HG03097 (cell line): Measurements from ENCODE around the gene PCBP3.
"Not testable (repeated sequence)": the region's sequence is repeated elsewhere in the genome, so short reads cannot be mapped to it uniquely, and the experiment has no call there.

ENCODE experiments used
- ATAC-seq: cut with Tn5 transposase; IDR thresholded peaks from one replicate; pipeline ENCODE4 v1.9.1; 2021; ENCODE audit not compliant: unreplicated experiment, low FRiP score

Gene PCBP3

DNA sequence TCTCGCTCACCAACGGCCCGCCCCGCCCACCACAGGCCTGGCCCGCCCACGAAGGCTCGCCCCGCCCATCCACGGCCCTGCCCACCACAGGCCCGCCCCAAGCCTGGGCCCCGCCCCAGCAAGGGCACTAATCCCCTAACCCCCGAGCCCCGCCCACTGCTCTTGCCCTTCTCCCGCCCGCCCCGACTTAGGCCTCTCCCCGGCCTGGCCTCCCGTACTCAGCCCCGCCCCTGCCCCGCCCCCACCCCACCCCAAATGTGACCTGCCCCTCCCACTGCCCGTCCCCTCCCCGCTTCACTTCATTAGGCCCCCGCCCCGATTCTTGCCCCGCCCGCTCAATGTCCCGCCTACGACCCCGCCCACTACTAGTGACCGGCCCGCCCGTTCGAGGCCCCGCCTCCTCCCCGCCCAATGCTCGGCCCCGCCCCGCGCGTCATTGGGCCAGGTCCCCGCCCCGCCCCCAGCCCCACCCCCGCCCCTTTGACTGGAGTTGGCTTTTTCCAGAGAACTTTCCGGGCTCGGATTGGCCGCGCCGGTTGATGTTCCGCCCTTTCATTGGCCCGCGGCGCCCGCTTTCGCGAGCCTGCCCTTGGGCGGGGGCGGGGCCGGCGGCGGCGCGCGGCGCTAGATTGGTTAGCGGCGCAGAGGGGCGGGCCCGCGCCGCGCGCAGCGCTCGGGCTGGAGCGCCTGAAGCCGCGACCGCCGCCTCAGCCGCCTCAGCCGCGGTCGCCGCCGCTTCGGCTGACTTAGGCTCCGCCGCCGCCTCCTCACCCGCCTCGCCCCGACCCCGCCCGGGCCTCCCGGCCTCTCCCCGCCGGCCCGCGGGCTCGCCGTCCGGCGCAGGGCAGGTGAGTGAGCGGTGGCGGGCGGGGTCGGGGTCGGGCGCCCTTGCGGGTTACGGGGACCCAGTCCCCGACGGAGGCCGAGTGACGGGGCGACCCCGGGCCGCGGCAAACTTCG, at the start of gene PCBP3:
TSS of gene PCBP3 (plus strand) at position 705 of the 960 bp plus-strand sequence. CDS start 206,361 bp downstream, outside the sequence.
- peak; percentile 60 for ATAC-seq

DNA sequence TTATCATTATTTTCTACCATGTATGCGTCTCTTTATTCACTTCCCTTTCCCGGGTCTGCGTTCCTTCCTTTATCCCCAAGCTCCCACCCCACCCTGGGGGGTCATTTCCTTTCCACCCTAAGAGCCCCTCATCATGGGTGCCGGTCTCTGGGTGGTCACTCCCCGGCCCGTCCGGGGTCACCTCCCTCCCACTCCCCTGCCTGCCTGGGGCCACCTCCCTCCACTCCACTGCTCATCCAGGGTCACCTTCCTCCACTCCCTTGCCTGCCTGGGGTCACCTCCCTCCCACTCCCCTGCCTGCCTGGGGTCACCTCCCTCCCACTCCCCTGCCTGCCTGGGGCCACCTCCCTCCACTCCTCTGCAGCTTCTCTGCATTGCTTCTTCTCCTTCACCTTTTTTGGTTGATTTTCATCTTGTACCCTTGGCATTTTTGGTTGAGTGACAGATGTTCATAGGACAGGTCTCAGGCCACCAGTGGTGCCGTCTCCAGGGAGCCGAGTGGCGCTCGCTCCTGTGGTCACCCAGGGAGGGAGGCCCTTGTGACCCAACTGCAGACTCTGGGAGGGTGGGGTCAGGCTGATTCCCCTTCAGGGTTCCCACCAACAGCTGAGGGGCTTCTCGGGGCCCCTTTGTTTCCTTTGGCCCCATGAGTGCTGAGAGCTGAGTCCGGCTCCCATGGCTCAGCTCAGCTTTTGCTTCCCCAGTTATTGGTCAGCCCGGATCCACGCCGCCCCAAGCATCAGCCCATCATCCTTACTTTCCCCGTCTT, 48.6 kb upstream of the PCBP3 start:
- ATAC-seq, result no peak

DNA sequence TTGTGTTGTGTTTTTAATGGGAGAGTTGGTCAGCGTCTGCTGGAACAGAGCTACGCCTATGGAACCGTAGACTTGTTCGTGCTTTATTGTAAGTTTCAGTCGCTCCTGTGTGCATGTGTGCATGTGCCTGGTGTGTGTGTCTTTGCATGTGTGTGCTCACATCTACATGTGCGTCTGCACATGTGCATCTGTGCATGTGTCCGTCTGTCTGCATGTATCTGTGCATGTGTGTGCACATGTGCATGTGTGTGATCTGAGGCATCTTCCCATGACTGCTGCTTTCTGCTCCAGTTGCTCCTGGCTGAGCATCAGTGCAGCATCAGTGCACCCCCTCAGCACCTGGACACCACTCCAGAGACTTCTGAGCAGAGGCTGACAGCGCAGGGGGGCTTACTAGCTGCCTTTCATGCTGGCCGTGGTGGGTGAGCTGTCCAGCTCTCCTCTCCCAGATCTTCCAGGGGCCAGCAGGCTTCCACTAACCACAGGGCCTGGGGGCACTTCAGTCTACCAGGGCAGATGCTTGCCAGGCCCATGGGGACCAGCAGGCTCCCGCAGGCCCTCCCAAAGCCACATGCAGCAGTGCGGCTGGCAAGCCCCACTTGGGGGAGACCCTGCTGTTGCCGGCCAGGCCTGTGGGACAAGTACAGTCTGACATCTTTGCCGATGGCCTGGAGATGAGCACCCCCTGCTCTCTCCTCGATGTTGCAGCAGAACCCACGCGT, 47.8 kb upstream of the PCBP3 start:
- ATAC-seq, result no peak

DNA sequence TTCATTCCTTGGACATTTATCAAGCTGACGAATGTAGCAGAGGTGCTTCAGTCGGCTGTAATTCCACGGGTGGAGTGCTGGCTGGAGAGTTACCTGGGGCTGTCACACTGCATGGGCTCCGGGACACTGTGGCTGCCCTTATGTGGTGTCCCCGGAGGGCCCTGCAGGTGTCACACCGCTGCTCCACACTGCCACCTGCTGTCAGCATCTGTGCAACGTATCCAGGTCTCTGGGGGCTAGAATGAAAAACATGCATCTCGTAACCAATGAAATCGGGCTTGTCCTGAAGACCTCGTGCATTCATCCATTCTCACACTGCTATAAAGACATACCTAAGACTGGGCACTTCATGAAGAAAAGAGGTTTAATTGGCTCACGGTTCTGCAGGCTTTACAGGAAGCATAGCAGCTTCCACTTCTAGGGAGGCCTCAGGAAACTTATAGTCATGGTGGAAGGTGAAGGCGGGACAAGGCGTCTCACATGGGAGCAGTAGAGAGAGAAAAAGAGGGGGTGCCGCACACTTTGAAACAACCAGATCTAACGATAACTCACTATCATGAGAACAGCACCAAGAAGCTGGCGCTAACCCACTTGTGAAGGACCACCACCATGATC, 46.7 kb upstream of the PCBP3 start:
- no peak for ATAC-seq

DNA sequence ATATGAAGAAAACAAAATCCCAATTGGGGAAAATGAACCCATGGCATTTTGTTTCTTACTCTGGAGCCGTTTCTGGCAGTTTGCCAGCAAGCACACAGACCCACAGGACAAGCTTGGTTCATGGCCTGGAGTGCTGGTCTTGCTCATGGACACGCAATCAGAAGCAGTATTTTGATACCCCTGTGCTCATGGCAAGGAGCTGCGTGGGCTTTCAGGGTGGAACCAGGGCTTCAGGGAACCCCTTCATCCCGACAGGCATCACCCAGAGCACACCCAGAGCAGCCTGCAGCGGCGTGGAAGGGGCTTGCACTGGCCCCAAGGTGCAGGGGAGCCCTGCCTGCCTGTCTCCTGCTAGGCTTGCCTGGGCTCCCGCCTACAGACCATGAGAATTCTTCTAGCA, 45.4 kb upstream of the PCBP3 start:
- ATAC-seq, result no peak

DNA sequence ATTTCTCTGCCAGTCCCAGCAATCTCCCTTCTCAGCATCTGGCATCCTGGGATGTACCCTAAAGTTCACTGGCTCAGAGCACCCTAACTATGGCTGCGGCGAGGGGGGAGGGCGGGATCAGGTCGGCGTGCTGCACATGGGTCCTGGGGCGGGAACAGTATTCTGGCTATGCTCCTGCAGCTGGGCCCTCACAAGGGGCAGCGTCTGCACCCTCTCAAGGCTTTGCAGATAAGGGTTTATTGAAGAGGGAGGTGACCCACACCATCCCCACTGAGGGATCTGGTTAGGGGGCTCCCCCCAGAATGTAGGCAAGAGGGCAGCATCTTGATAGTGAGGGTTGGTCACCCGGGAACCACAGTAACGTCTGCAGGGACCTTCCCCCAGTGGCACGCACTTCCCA, 44.9 kb upstream of the PCBP3 start:
- ATAC-seq, result no peak

DNA sequence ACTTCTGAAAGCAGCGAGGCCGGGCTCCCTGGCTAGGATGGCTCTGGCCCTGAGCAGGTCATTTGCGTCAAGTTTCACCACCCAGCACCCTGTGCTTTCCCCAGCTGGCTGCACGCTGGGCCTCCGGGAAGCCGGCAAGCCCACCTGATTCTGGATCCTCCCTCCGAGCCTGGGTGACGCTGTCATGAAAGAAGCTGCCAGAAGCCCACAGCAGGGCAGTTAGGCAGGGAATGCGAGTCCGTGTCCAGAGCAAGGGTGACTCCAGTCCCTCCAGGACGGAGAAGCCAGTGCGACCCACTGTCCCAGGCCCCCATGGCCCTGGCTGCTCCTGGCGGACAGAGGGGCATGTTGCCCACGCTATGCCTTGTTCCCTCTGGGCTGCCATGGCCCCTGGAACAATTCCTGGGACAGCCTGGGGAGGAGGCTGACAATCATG, 44.4 kb upstream of the PCBP3 start:
- no peak for ATAC-seq

DNA sequence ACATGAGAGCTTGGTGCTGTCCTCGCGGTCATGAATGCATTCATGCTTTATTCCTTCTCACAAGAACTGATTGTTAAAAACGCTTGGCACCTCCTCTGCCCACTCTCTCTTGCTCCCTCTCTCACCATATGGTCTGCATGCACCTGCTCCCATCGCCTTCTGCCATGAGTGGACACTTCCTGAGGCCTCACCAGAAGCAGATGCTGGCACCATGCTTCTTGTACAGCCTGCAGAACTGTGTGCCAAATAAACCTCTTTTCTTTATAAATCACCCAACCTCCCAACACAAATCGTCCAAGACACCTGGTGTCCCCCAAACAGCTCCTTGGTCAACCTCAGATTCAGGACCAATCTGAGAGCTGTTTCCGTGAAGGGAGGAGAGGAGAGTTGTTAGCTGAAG, 43.3 kb upstream of the PCBP3 start:
- no peak for ATAC-seq

DNA sequence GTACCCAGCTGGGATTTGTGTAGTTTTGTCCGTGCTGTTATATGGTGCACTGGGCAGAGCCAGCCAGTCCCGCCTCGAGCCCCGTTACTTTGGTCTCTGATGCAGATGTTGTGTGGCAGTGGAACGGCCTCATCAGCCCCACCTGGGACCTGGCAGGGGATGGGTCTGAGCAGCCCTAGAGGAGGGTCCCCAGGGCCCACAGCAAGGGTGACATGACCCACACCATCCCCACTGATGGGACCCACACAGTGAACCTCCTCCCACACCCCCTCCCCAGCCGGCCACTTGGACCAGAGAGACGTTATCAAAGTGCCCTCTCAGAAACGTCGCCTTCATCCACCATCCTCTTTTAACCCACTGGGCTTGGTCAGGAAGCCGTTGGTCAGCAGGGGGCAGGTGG, 42.0 kb upstream of the PCBP3 start:
- no peak for ATAC-seq

DNA sequence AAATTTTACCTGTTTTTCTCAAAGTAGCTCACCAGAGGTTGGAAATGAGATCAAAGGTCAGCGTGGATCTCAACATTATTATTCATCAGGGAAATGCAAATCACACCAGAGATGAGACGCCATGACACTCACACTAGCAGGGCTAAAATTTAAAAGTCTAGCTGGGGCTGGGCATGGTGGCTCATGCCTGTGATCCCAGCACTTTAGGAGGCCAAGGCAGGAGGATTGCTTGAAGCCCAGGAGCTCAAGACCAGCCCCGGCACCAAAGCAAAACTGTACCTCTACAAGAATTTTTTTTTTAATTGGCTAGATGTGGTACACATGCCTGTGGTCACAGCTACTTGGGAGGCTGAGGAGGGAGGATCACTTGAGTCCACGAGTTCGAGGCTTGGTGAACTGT, 41.4 kb upstream of the PCBP3 start:
- ATAC-seq, result no peak

DNA sequence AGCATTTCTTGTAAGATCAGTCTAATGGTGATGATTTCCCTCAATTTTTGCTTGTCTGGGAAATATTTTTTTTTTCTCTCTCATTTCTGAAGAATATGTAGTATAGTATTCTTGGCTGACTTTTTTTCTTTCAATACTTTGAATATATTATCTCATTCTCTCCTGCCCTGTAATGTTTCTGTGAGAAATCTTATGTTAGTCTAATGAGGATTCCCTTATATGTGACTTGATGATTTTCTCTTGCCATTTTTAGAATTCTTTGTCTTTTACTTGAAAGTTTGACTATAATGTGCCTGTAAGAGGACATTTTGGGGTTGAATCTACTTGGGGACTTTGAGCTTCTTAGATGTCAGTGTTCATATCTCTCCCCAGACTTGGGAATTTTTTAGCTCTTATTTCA, 40.0 kb upstream of the PCBP3 start:
- ATAC-seq, result no peak

DNA sequence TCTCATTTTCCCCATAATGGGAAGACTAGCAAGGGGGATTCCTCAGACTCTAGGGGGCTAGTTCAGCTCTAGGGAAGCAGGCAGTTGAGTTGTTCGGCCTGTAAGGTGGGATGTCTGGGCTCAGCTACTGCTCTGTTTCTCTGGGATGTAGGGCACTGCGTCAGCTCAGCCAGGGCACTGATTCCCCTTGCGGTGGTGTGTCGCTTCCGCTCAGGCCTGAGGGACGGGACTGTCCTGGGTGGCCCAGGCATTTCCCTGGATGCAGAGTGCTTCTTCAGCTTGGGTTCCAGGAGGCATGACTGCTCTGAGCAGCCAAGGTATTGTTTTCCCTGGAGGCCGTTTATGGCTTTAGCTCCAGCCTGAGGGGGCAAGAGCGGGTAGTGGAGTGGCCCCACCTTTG, 38.8 kb upstream of the PCBP3 start:
- ATAC-seq, result not testable (repeated sequence)

DNA sequence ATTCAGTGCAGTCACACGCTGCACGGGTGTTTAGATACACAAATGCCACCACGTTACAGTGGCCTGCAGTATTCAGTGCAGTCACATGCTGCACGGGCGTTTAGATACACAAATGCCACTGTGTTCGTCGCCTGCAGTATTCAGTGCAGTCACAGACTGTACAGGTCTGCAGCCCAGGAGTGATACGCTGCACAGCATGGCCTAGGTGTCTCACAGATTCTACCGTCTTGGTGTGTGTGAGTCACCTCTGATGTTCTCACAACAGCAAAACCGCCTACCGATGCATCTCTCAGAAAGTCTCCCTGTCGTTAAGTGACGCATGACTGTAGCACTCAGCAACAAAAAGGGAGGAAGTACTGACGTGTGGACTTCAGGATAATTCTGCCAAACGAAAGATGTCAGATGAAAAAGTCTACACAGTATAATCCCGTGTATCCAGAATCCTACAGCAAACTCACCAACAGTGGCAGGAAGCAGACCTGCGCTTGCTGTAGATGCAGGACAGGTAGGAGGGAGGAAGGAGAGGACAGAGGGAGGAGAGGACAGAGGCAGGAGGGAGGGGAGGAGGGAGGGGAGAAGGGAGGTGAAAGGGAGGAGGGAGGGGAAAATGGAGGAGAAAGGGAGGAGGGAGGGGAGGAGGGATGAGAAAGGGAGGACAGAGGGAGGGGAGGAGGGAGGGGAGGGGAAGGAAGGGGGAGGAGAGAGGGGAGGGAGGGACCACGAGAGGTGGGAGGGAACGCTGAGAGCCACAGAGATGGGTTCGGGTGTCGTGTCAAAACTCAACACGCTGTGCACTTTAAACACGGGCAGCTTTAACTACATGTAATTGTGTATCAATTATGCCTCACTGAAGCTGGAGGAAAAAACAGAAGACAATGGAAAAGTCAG, 36.3 kb upstream of the PCBP3 start:
- no peak for ATAC-seq

DNA sequence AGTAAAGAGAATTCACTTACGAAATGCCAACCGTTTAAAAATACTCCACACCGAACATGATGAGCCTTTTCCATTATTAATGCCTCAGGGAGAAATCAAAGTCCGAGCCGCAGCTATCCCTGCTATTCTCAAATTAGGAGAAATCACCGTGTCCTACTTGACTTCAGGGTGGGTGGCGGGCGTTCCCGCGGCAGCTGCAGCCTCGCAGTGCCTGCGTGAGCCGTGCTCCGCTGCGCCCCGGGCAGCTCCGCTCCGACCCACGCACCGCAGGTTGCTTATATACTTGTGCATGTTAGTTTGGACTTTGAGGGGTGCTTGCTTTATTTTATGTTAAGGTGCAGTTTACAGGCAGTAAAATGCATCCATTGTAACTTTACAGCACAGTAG, 35.6 kb upstream of the PCBP3 start:
- ATAC-seq, result no peak

DNA sequence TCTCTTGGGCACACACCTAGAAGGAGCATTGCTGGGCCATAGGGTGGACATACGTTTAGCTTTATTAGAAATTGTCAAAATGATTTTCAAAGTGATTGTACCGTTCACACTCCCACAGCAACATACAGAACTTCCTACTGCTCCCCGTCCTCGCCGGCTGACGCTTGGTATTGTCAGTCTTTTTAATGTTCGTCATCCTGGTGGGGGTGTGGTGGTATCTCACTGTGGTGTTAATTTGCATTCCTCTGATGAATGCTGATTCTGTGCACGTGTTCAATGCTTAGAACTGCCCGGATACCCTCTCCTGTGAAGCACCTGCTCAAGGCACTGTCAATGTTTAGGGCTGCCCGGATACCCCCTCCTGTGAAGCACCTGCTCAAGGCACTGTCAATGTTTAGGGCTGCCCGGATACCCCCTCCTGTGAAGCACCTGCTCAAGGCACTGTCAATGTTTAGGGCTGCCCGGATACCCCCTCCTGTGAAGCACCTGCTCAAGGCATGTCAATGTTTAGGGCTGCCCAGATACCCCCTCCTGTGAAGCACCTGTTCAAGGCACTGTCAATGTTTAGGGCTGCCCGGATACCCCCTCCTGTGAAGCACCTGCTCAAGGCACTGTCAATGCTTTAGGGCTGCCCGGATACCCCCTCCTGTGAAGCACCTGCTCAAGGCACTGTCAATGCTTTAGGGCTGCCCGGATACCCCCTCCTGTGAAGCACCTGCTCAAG, 34.6 kb upstream of the PCBP3 start:
- ATAC-seq, result not testable (repeated sequence)

DNA sequence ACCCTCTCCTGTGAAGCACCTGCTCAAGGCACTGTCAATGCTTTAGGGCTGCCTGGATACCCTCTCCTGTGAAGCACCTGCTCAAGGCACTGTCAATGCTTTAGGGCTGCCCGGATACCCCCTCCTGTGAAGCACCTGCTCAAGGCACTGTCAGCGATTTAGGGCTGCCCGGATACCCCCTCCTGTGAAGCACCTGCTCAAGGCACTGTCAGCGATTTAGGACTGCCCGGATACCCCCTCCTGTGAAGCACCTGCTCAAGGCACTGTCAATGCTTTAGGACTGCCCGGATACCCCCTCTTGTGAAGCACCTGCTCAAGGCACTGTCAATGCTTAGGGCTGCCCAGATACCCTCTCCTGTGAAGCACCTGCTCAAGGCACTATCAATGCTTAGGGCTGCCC, 33.9 kb upstream of the PCBP3 start:
- not testable (repeated sequence) for ATAC-seq

DNA sequence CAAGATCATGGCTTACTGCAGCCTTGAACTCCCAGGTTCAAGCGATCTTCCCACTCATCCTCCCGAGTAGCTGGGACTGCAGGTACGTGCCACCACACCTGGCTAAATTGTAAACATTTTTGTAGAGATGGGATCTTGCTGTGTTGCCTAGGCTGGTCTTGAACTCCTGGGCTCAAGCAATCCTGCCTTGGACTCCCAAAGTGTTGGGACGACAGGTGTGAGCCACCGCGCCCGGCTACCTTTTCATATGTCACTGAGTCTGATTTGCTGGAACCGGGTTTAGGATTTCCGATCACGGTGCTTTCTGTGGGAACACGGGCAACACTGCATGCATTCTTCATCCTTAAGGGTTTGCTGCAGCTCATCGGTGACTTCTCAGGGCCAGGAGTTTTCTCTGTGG, 32.2 kb upstream of the PCBP3 start:
- ATAC-seq, result no peak

DNA sequence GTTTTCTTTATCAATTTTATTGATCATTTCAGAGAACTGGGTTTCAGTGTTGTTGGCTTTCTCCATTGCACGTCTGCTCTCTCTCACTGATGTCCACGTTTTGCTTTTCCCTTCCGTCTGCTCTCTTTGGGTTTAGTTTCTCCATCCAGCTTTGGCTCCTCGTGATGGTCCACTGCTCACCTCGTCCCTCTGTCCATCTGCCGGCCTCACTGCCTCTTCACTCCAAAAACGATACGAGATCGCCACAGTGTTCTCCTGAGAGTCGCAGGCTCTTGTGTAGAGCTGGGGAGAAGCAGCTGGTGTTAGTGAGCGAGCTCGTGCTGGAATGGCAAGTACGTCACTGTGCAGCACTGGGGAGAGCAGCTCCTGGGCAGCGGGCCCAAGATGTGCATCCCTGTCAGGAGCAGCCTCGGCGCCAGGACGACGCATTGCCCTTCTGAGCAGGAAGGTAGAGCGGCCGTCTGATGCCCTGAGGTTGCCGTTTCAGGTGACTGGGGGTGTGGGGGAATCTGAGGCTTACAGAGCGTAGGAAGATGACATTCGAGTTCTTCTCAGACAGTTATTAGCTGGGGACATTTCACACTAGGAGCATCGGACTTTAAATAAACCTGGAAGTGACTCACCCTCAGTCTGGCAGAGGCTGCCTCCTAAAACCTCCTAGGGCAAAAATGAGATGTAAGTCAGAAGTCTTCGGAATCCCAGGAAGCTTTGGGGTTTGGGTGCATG, 31.4 kb upstream of the PCBP3 start:
- ATAC-seq, result no peak
